GM12878 (cell line): ENCODE data around the gene OR56A5. TPM values are rescaled to one million over a fixed set of nuclear protein-coding genes. Genes with fewer than 3 reads are reported as not detected.

Source experiments
- ATAC-seq: fragments of 200-7000 bp; cut with Tn5 transposase; 3 replicates; pipeline ENCODE4 v1.9.1; 2020; ENCODE audit warnings: mild to moderate bottlenecking, moderate library complexity
- BruUV-seq: library from RNA; stranded (reverse); fragments of 400-500 nt; replicated peaks from 2 replicates; lab custom pipeline; 2021; lab: Mats Ljungman, UMichigan
- CTCF ChIA-PET: fragments of 300-600 bp; sonication (Branson Sonifier 250); formaldehyde crosslinking; extraction: SDS; loops from one replicate; lab custom pipeline; 2021; ENCODE audit warnings: inconsistent platforms; lab: Yijun Ruan, JAX
- POLR2A ChIA-PET: fragments of 350-600 bp; formaldehyde crosslinking; extraction: SDS; loops from one replicate; lab custom pipeline; 2021; ENCODE audit warnings: inconsistent platforms; lab: Charles Lee
- RAD21 ChIA-PET: fragments of 300-600 bp; sonication (Branson Sonifier 250); formaldehyde crosslinking; loops from one replicate; lab custom pipeline; 2023; ENCODE audit warnings: antibody characterized with exemption; ENCODE audit not compliant: unreplicated experiment; lab: Charles Lee
- SMC1A ChIA-PET: fragments of 300-600 bp; sonication (Branson Sonifier 250); formaldehyde crosslinking; loops from one replicate; lab custom pipeline; 2023; ENCODE audit not compliant: unreplicated experiment, uncharacterized antibody; lab: Charles Lee
- DNase-seq: peaks from one replicate; pipeline ENCODE4 v3.0.0-alpha.2; 2011; ENCODE audit warnings: low read depth, low spot score
- FAIRE-seq: peaks from 3 replicates; lab custom pipeline; 2011; peaks lifted over from hg19 to GRCh38; lab: Jason Lieb, UNC
- H2AFZ ChIP-seq: 2 replicates; pipeline ENCODE4 v1.6.0; 2011; ENCODE audit warnings: low read depth, low read length, control low read depth; ENCODE audit not compliant: control insufficient read depth
- H3K27ac ChIP-seq: 2 replicates; pipeline ENCODE4 v1.5.1; 2011; ENCODE audit warnings: control low read depth; ENCODE audit not compliant: control insufficient read depth, insufficient read depth
- H3K27me3 ChIP-seq, 2 experiments: replicated peaks in 1 of 2; 2 replicates each; pipeline versions ENCODE4 v1.6.0 to v1.6.1; 2011; ENCODE audit warnings: low read length in 1 of 2; ENCODE audit not compliant: control insufficient read depth in 2 of 2, insufficient read depth in 2 of 2
- H3K36me3 ChIP-seq, 2 experiments: 2 replicates each; pipeline ENCODE4 v1.5.1; 2011; ENCODE audit warnings: low read length in 1 of 2; ENCODE audit not compliant: control insufficient read depth in 2 of 2, insufficient read depth in 2 of 2
- H3K4me1 ChIP-seq: 2 replicates; pipeline ENCODE4 v1.6.1; 2011; ENCODE audit warnings: mild to moderate bottlenecking, low read length, moderate library complexity, mixed read lengths; ENCODE audit not compliant: control insufficient read depth, insufficient read depth
- H3K4me2 ChIP-seq: 2 replicates; pipeline ENCODE4 v1.6.0; 2011; ENCODE audit warnings: control low read depth; ENCODE audit not compliant: control insufficient read depth, insufficient read depth
- H3K4me3 ChIP-seq: fragments of 200-600 bp; sonication (generic); 2 replicates; pipeline ENCODE4 v1.5.1; 2016
- H3K79me2 ChIP-seq: 2 replicates; pipeline ENCODE4 v1.6.0; 2011; ENCODE audit warnings: low read length; ENCODE audit not compliant: control insufficient read depth, insufficient read depth
- H3K9ac ChIP-seq: 2 replicates; pipeline ENCODE4 v1.8.0; 2011; ENCODE audit warnings: low read length, control low read depth, mixed read lengths; ENCODE audit not compliant: control insufficient read depth, insufficient read depth
- H3K9me3 ChIP-seq: replicated peaks from 3 replicates; pipeline ENCODE4 v1.5.1; 2011; ENCODE audit warnings: mild to moderate bottlenecking, low read length; ENCODE audit not compliant: control insufficient read depth, insufficient read depth
- H4K20me1 ChIP-seq: 2 replicates; pipeline ENCODE4 v1.6.0; 2011; ENCODE audit not compliant: control insufficient read depth, insufficient read depth
- CUX1 ChIP-seq: IDR thresholded peaks from 2 replicates; pipeline ENCODE4 v1.6.1; 2012; ENCODE audit warnings: improper control_type of control experiment, low read depth, low read length; ENCODE audit not compliant: insufficient replicate concordance
- ELK1 ChIP-seq: IDR thresholded peaks from 2 replicates; pipeline ENCODE4 v1.6.1; 2012; ENCODE audit warnings: low read depth, low read length, improper control_type of control experiment
- NBN ChIP-seq: fragments of 450-650 bp; IDR thresholded peaks from 2 replicates; pipeline ENCODE4 v1.6.1; 2016
- RBBP5 ChIP-seq: fragments of 200-600 bp; sonication (generic); conservative IDR thresholded peaks from 2 replicates; pipeline ENCODE4 v1.6.1; 2016
- RELA ChIP-seq: fragments of 450-650 bp; IDR thresholded peaks from 2 replicates; pipeline ENCODE4 v1.8.0; 2014; ENCODE audit warnings: borderline replicate concordance; ENCODE audit not compliant: partially characterized antibody
- RUNX3 ChIP-seq: IDR thresholded peaks from 2 replicates; pipeline ENCODE4 v1.6.1; 2012; ENCODE audit warnings: low read length, inconsistent platforms
- WGBS: methylation state at CpG from one replicate; pipeline ENCODE4 v1.1.6; 2016; ENCODE audit warnings: low lambda C conversion rate; ENCODE audit not compliant: insufficient replicate concordance, insufficient coverage; ENCODE audit errors: missing lambda C conversion rate; 5-methylcytosine and 5-hydroxymethylcytosine counted together
- in situ Hi-C: fragments of 300-500 bp; cut with MboI; formaldehyde crosslinking; loops from 9 replicates; pipeline ENCODE4 v1.14.3; 2018; ENCODE audit warnings: mixed read lengths
- intact Hi-C: fragments of 100-400 bp; cut with micrococcal nuclease; formaldehyde crosslinking; loops from one replicate; pipeline ENCODE4 v1.14.2; 2022; ENCODE audit not compliant: unreplicated experiment
- polyA plus RNA-seq, 11 experiments: library from polyadenylated mRNA; depleted of rRNA in 4 of 11; unstranded in 6 of 11; stranded (reverse) in 5 of 11; fragments of >200 nt; fragmentation: Nextera tagmentation in 4 of 11; fragmentation: Illumina TruSeq in 1 of 11; extraction: Ambion mirVana in 4 of 11; extraction: Trizol in 1 of 11; gene quantifications; 1 replicate in 1 of 11; 2 replicates in 10 of 11; pipeline versions ENCODE4 v1.2.1 to v1.2.3, GENCODE V29; 2011 to 2016; ENCODE audit warnings: inconsistent platforms in 2 of 11, missing spikeins in 2 of 11, low read depth in 1 of 11
- total RNA-seq, 4 experiments: library from RNA; depleted of rRNA in 3 of 4; stranded (reverse); fragments of >200 nt in 3 of 4; fragmentation: Illumina TruSeq in 1 of 4; extraction: Trizol in 1 of 4; gene quantifications; 2 replicates each; pipeline versions ENCODE4 v1.2.1 to v1.2.3, GENCODE V29; 2013 to 2021

Gene OR56A5
- total and polyA plus RNA-seq, 10 of the 15 experiments (the other 5 are each of a cell fraction or from before 2014, with no cell fraction given) = not detected

- H4K20me1 ChIP-seq = no peaks in the 10 kb centered on the region
- DNase-seq (no peak), ATAC-seq (no peak), FAIRE-seq (no peak)
- no peak overlapping the region for H3K9ac ChIP-seq
- no peaks in the 10 kb centered on the region; the same call in 2 of the 3 replicates for H3K9me3 ChIP-seq
- H3K36me3 ChIP-seq = no peaks in the 10 kb centered on the region
- in situ Hi-C loops (no loop called here), intact Hi-C loops (no loop called here)
- WGBS = 66% methylated on average over 10 of the region's 10 CpGs
- no peaks in the 10 kb centered on the region for H3K79me2 ChIP-seq
- no peak overlapping the region for H2AFZ ChIP-seq
- H3K4me1 ChIP-seq = no peaks in the 10 kb centered on the region
- no peak overlapping the region for H3K27ac ChIP-seq
- no peak overlapping the region for H3K4me3 ChIP-seq
- no TSS peak for BruUV-seq
- TF ChIP-seq RUNX3 (no peak), NBN (no peak), RBBP5 (no peak), CUX1 (no peak), RELA (no peak), ELK1 (no peak)
- ChIA-PET SMC1A (no interaction called here), RAD21 (no interaction called here), POLR2A (no interaction called here), CTCF (no interaction called here)
- no peaks in the 10 kb centered on the region for H3K27me3 ChIP-seq
- no peak overlapping the region for H3K4me2 ChIP-seq
Observed at GRCh38 chr11:5933116-5933515, 35.2 kb downstream of the OR56A5 start.
